Measurements from ENCODE around the gene CELSR1.
"Not testable (repeated sequence)": the region's sequence is repeated elsewhere in the genome, so short reads cannot be mapped to it uniquely, and the experiment has no call there.

CELSR1 gene

DNA sequence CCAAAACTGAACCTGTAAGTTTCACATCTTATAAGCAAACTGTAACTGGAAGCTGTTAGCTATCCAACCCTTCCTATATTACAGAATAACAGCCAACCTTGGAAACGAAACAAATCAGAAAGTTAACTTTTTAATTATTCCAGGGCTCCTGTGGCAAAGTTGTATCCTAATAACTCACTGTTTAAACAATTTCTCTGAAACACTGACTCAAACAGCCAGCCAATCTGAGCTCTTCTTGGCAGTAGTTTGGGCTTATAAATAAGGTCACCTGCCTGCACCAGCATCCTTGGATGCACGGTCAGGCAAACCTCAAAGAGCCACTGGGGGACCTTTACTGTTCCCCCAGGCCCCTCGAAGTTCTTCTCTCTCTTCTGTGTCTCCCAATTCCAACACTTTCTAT, 5.0 kb downstream of the CELSR1 start:
- DNase-seq = no peak

DNA sequence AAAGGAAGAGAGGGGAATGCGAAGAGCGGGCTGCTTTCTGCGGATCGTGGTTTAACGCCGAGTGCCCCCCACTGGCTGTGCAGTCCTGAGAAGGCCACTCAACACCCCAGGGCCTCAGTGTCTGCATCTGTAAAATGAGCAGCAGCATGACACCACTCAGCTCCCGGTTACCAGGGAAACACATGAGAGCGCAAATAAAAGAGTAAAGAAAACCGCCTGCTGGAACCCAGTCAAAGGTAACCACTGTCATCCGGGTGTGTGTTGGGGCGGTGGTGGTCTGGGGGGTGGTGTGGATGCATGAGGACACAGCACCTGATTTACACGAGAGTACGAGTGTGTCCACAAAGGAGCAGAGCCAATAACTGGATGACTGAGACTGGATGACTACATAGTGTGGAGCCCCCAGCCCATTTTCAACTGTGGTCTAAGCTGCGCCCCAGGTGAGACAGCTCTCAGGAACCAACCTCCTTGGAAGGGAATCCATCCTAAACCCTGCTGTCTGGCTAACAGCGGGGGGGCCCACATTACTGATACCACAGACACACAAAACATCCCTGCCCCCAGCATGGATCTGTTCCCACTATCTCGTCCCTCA, 5.7 kb downstream of the CELSR1 start:
- DNase-seq = no peak

DNA sequence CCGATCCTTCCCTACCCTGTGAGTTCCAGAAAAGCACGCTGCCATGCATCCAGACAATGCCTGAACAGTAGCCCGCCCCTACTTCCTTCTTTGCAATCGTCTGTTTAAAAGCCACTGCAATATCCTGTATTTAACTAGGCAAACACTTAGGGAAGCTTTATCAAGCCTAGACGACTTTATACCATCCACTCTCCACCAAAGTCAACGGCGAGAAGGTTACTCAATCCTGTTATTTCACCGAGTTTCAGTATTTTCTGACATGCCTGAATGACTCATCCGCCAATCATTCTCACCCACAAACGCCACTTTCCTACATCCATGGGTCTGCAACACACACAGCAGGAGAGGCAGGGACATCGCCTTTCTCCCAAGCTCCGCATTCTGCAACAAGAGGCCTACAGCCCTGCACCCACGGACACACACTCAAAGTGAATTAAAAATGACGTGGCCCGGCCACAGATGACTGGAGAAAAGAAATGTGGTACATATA, 9.3 kb downstream of the CELSR1 start:
- DNase-seq = no peak

DNA sequence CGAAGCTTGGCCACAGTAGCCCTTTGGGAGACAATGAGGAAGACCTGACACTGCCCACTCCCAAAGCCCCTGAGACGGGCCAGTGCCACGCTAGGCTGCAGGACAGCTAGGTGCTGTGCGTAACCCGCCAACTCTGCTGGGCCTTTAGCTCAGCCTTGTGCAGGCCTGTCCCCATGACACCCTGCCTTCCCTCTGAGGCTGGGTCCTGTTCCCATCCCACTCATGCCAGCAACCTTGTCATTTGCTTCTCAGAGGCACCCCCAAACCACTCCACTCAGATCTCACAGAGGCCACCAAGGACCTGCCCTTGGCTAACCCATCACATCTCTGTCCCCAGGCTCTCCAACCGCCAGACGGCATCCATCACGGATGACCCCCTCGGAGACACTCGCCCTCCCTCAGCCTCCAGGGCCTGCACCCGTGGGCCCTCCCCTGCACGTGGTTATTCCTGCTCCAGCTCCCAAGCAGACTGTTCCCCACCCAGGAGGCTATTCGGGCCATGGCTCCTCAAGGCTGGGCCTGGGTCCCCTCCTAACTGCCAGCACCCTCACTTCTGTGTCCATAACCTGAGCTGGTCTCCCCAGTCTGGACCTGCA, 11.1 kb downstream of the CELSR1 start:
- no peak for DNase-seq

DNA sequence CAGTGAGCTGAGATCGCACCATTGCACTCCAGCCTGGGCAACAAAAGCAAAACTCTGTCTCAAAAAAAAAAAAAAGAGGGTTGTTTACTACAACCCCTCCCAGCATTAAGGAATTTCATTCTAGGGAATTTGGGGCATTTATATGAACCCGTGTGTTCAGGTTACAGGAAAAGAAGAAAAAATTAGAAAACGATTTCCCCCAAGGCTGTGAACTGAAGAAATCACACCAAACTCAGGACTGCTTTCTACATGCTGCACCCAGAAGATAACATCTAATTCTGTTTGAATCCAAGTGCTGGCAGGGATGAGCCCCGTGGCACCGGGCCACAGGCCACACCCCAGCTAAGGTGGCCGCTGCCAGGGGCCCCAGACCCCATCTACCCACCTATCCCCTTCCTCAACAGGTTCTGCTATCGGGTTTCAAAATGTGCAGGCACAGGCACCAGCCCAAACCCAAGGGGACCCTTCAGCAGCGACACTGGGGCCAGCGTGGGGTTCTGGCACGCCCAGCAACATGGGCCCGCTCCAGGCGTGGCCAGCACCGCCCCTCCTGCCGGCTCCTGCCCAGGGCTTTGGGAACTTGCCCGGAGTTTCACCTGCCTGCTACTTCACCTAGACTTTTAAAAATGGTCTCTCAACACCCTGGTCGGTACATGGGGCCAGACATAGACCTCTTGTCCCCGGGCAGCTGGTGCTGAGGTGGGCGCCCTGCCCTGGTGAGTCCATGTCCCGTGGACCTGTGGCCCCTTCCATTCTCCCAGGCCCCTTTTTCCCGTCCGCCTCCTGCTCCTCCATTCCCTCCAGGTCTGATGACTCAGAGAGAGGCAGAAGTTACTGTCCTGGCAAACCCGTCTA, 11.8 kb downstream of the CELSR1 start:
- DNase-seq = no peak

DNA sequence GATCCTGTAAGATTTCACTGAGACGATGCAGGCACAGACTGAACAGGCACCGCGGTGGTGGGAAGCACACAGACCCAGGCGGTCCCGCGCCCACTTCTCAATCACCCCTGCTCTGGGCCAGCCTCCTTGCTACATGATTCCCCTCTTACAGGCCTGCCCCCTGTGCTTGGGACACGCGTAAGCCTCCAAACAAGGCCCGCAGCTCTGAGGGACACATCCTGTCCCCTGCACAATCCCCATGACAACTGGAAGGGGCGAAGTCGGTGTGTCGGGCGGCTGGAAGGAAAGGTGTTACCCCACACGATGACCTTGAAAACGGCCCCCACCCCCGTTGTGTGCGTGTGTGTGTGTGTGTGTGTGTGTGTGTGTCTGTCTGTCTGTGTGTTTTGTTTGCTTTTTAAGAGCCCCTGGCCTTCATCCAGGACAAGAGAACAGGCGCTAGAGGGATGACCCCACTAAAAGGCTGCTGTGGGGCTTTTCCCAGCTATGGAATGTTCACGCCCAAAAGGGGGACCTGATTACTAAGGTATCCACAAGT, 13.1 kb downstream of the CELSR1 start:
- DNase-seq = no peak

DNA sequence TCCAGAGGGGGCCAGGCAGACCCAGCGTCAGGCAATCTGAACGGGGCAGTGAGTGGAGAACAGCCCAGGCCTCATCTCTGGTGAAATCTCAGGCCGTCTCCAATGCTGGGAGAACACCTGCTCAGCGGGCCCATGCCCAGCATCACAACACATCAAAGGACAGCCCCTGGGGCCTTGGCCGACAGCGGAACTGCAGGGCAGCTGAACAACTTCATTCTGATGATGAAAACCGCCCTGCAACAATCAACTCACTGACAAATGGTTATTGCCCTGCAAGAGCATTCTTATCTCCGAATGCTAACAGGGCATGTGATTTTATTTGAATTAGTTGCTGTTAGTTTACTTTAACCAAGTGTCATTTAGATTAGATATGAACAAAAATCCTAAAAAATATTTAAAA, 14.6 kb downstream of the CELSR1 start:
- DNase-seq = no peak

DNA sequence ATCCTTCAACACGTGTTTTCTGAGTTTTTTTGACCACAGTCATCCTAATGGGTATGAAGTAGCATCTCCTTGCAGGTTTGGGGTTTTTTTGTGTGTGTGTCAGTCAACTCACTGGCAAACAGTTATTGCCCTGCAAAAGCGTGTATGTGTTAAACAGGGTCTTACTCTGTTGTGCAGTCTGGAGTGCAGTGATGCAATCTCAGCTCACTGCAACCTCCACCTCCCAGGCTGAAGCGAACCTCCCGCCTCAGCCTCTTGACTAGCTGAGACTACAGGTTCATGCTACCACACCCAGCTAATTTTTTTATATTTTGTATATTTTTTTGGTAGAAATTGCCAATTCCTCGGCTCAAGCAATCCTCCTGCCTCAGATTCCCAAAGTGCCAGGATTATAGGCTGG, 15.4 kb downstream of the CELSR1 start:
- DNase-seq = no peak

DNA sequence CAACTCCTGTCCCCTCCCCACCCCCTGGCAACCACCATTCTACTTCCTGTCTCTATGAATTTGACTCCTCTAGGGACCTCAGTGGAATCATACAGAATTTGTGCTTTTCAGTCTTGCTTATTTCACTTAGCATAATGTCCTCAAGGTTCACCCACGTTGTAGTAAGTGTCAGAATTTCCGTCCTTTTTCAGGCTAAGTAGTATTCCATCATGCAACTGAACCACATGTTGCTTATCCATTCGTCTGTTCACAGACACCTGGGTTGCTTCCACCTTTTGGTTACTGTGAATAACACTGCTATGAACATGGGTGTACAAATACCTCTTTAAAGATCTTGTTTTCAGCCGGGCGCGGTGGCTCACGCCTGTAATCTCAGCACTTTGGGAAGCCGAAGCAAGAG, 16.5 kb downstream of the CELSR1 start:
- DNase-seq = no peak

DNA sequence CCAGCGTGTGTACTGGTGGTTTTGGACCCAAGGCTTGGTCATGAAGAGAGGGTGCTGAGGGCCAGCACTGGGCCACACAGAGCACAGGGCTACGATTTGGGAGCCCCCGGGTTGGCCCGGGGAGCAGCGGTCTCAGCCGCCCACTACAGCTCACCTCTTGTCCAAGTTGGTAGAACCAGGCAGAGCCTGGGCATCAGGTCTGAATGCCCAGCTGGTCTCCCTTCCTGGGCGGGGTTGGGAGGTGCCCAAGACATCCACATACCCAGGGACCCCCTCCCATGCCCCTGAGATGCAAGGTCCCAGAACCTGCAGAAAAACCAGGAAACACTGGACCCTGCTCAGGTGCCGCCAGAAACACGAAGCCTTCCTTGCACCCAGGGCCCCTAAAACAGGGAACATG, 18.0 kb downstream of the CELSR1 start:
- no peak for DNase-seq

DNA sequence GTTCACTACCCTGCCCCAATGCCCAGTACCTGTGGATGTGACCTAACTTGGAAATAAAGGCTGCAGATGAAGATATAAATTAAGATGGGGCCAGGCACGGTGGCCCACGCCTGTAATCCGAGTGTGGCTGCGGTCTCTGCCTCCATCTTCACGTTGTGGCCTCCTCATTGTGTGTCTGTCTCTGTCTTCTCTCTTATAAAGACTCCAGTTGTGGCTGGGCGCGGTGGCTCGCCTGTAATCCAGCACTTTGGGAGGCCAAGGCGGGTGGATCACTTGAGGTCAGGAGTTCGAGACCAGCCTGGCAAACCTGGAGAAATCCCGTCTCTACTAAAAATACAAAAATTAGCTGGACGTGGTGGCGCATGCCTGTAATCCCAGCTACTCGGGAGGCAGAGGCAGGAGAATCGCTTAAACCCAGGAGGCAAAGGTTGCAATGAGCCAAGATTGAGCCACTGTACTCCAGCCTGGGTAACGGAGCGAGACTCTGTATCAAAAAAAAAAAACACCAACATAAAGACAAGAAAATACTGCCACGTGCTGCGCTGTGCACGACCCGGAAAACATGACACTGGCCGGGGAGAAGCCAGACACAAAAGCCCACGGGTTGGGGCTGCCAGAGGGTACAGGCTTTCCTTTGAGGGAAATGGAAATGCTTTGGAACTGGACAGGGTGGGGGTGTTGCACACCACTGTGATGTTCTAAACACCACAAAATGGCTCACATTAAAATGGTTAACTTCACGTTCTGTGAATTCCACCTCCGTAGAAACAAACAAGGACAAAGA, 18.7 kb downstream of the CELSR1 start:
- no peak for DNase-seq

DNA sequence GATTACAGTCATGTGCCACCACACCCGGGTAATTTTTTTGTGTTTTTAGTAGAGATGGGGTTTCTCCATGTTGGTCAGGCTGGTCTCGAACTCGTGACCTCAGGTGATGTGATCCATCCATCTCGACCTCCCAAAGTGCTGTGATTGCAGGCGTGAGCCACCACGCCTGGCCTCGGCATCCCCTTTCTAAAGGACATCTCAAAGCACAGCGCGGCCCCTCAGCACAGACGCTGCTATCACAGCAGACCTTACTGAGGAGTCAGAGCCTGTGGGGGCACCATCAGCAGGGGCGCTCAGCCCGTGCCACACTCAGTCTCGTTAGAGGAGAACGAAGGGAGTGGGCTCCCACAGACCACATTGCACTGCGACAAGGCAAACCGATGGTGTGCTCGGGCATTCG, 19.4 kb downstream of the CELSR1 start:
- no peak for DNase-seq

DNA sequence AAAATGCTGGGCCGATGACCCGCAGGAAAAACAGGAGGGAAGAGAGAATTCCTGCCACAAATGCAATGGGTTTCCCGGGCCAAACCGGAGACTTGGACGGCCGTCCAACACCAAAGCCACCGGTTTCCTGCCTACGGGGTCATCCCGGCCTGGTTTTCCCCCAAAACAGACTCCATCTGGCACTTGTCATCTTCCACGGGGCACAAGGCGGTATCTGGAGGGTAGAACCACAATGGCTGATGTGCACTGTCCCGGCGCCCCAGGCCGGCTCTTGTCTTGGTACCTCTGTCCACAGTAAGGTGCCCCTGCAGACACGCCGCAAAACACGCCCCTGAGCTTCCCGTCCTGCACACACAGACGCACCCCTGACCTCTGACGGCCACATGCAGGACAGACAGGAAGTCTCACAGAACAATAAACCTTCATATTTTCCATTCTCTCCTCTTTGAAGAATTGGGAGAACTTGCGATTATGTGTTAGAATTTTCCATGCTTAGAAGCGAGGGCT, 20.1 kb downstream of the CELSR1 start:
- DNase-seq = no peak

DNA sequence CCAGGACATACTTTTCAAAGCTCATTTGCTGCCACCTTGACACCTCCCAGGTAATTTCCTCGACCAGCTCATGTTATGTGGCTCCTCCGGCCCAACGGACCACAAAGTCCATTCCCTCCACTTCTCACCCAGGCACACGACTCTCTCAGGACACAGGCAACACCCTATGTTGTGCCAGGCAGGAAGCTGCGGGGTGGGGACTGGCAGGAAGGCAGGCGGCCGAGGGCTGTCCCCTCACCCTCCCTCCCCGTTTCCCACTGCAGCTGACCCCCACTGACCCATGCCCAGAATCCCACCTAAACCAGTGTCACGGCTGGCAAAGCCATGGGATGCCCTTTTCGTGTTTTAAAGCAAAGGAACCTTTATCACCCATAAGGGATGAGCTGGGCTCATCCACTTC, 20.8 kb downstream of the CELSR1 start:
- DNase-seq = no peak

DNA sequence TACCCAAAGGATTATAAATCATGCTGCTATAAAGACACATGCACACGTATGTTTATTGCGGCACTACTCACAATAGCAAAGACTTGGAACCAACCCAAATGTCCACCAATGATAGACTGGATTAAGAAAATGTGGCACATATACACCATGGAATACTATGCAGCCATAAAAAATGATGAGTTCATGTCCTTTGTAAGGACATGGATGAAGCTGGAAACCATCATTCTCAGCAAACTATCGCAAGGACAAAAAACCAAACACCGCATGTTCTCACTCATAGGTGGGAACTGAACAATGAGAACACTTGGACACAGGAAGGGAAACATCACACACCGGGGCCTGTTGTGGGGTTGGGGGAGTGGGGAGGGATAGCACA, 21.3 kb downstream of the CELSR1 start:
- not testable (repeated sequence) for DNase-seq

DNA sequence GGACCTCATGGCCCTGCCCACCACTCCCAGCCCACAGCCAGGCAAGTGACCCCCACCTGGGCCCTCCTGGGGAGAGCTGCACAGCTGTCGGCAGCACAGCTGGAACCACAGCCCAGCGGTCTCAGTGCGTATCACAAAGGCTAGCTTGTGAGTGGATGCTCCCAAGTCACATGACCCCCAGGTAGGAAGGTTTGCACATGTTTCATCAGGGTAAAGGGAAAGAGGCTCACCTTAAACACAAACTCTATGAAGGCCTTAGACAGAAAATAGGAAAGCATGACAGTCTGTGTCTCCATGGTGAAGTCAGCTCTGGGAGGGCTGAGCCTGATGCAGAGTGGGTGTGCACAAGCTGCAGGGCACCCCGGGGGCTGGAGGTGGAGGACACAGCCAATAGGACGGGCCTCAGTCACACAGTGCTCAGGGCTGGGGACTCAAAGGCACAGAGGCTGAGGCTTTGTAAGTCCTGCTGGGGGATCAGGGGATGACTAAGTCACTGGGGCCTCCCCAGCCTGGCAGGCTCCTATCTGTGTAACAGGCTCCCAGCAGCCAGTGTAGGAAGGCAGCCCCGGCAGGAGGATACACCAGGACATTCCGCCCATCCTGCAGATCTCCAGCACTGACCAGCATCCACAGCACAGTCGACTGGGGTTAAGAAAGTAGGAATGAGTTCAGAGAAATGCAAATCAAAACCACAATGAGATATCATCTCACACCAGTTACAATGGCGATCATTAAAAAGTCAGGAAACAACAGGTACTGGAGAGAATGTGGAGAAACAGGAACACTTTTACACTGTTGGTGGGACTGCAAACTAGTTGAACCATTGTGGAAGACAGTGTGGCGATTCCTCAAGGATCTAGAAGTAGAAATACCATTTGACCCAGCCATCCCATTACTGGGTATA, 22.0 kb downstream of the CELSR1 start:
- DNase-seq = no peak

DNA sequence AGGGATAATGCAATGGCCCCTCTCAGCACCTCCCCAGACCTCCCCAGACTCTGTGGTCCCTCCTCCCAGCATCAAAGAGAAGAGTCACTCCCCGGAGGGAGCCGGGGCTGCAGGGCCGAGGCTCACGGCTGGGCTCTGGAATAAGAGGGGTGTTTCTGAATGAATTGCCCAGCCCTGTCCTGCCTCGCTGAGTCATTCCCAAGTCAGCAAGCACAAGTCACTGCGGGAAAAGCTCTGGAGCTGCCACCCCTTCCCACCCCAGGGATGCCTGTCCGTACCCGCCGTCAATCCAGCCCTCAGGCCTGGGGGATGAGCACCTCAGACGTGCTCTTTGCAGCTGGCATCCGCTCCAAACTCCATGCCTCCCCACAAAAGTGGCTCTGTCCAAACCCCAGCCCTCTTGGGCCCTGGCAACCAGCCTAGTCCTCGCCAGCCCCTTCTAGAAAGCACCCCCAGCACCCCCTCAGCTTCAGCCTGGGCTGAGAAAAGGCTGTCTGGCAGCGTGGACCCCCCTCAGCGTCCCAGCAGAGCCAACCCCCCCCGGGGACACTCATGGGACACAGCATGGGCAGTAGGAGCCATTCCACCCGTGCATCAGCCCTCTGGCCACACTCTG, 22.7 kb downstream of the CELSR1 start:
- DNase-seq = no peak

DNA sequence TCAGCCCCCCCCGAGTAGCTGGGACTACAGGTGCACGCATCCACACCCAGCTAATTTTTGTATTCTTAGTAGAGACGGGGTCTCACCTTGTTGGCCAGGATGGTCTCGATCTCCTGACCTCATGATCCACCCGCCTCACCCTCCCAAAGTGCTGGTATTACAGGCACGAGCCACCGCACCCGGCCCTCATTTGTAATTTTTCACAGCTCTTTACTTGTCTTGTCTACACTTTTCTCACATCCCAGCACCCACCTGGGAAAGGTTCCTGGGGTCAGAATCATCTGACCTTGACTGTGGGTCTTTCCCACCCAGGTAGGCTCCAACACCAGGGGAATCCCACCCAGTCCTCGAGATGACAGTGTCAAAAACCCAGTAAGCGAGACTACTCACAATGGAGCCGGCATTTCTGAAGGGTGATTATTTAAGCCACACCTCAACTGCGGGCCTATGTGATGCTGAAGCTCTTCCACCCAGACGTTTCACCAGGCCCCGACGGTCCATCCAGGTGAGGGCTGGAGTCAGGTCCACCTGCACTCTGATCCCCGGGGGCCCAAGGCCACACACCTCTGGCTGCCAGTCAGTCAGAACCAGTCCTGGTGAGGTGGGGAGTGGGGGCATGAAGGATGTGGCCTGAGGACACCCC, 23.4 kb downstream of the CELSR1 start:
- no peak for DNase-seq

DNA sequence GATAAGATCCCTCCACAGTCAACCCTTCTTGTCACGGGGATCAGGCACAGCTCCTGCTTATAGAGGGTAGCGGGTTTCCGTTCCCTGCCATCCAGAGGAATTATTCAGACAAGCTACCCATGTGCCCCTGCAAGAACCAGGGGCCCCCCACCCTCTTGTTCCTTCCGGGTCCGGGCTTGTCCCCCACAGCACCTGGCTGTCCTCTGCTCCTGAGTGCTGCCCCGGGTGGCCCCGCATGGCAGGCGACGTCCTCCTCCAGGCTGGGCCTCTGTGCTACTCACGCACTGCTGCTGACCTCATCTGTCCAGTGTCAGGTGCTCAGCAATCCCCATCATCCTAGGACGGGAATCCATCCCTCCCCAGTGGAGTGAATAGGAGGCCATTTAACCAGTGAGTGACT, 24.7 kb downstream of the CELSR1 start:
- DNase-seq = no peak

DNA sequence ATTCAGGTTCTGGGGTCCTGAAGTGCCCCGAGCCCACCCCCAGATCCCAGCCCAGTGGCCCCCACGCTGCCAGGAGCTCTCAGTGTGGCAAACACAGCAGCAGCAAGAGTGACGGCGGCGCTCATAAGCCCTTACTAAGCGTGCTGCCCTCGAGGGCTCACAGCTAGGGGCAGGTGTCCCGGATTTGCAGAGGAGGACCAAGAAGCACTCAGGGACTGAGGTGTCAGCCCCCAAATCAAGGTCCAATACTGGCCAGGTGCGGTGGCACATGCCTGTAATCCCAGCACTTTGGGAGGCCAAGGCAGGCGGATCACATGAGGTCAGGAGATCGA, 25.4 kb downstream of the CELSR1 start:
- no peak for DNase-seq
